SW480 (cell line): Measurements from ENCODE around the gene LACTBL1.

ENCODE experiments used
- DNase-seq: peaks from one replicate; pipeline ENCODE4 v3.0.0-alpha.2; 2016; ENCODE audit warnings: low spot score

LACTBL1 gene

DNA sequence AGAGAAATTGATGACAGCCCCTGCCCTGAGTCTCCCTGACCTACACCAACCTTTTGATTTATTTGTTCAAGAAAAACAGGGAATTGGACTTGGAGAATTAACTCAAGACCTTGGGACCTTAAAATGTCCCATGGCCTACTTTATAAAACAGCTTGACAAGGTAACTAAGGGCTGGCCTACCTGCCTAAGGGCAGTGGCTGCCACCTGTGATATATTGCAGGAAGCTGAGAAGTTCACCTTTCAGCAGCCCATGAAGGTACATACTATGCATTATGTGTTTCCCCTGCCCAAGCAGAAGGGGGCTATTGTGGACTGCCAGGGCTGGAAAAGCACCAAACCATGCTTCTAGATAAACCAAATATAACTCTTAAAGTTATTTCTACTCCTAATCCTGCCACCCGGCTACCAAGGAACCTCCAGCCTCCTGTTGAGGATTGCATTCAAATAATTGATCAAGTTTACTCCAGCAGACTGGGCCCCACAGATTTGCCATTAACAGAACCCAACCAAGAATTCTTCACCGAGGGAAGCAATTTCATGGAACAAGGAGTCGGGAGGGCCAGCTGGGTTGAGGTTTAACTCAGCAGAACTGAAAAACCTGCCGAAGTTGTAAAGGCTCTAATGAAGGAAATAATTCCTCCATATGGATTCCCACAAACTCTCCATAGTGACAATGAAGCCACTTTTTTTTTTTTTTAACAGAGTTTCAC lies 28.2 kb downstream of the LACTBL1 start:
- DNase-seq: no peak

- DNase-seq: no peak
These were observed 31.4 kb downstream of the LACTBL1 start for GRCh38 chr1:22941257-22941656.

DNA sequence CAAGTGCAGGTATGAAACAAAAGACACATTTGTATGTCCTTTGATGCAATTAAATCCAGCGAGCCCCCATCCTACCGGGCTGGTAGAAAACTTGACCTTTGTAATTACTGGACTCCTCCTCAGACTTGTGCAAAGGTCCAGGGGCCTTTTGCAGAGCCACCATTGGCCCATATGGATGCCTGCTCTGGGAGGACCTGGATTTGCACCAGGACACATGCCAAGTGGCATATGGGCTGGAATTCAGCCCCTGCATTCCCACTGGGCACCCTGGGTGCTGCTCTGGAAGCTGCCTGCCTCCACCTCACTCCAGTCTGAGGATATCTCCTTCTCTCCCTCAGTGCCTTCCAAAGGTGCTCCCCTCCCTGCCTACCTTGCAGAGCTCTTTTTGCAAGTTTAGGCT lies 36.0 kb downstream of the LACTBL1 start:
- no peak for DNase-seq

GRCh38 chr1:22935433-22935832 lies 37.2 kb downstream of the LACTBL1 start:
- DNase-seq: no peak

DNA sequence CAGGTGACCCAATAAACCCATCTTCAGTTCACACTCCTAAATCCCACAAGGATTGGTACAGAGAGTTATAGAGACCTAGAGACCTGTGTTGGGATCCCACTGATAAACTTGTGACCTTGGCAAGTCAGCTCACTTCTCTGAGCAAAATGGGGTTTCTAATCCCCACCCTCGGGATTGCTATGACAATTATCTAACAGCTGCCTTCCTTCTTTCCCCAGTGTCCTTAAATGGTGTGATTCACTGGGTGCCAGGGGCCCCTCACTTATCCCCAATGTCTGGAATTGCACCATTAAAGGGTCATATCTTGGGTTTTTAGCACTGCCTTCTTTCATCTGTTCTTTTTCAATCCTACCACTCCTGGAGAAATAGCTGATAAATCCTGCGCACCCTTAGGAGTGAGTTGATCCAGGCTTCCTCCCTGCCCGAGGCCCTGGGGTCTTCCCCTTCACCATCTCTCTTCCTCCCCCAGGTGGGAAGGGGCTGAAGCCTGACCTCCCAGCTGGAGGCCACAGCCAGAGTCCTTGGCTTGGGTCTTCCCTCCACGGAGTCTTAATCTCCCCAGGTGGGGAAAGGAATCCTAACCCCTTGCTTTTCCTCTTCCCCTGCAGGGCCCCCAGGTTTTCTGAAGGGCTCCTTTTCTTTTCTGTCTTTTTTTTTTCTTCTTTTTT lies 39.7 kb downstream of the LACTBL1 start:
- no peak for DNase-seq

- DNase-seq: peak; percentile 5
These were observed 42.3 kb downstream of the LACTBL1 start for GRCh38 chr1:22930240-22930912.

DNA sequence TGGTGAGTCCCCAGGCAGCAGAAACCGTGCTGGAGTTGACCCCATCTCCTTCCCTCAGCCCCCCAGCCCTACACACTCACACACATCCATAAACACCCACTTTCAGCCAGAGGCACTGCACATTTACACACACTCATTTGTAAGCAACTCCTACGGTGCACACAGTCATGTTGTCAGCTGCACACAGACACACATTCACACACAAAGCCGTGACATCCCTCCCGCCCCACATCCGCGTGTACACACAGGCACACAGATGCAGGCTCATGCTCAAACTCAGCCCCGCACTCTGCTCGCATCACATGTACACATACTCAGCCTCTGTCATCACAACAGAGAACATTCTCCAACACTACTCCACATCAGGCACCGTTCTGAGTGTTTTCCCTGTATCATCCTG lies 47.6 kb downstream of the LACTBL1 start:
- DNase-seq: no peak

DNA sequence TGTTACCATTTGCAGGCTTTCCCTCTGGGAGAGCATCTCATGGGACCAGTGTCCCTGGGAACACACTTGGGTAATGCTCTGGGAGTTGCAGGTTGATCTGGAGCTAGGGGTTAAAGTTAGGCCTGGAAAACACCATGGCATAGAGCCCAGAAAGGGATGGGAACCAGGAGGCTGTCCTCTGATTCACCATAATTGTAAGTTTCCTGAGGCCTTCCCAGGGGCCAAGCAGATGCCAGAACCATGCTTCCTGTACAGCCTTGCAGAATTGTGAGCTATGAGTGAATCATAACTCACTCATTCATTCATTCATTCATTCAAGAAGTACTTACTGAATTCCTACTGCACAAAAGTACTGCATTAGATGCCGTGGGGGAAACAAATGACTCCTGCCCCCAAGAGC lies 50.0 kb downstream of the LACTBL1 start:
- DNase-seq: no peak

DNA sequence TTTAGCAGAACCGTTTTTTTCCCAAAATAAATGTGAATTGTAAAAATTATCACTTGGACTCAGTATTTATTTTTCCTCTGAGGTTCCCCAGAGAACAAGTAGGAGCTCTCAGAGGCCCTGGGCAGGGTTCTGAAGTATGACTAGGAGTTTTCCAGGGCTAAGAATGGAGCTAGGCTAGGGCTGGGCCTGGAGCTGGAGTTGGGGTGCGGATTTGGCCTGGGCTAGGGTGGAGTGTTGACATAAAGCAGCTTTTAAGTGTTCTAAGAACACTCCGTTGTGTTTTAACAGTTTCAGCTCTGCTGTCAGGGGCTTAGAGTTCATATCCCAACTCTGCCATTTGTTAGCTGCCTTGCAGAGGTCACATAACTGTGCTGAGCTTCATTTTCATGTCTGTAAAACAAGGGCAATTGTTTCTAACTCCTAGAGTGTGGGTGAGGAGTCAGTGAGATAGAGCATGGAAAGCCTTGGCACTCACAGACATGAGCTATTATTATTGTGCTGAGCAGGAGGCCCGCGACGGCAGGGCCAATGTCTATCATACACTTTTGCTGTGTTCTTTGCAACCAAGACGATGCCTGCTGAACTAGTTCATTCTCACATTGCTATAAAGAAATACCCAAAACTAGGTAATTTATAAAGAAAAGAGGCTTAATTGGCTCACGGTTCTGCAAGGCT lies 51.1 kb downstream of the LACTBL1 start:
- DNase-seq: no peak

- no peak for DNase-seq
These were observed 51.8 kb downstream of the LACTBL1 start for GRCh38 chr1:22920734-22921451.

DNA sequence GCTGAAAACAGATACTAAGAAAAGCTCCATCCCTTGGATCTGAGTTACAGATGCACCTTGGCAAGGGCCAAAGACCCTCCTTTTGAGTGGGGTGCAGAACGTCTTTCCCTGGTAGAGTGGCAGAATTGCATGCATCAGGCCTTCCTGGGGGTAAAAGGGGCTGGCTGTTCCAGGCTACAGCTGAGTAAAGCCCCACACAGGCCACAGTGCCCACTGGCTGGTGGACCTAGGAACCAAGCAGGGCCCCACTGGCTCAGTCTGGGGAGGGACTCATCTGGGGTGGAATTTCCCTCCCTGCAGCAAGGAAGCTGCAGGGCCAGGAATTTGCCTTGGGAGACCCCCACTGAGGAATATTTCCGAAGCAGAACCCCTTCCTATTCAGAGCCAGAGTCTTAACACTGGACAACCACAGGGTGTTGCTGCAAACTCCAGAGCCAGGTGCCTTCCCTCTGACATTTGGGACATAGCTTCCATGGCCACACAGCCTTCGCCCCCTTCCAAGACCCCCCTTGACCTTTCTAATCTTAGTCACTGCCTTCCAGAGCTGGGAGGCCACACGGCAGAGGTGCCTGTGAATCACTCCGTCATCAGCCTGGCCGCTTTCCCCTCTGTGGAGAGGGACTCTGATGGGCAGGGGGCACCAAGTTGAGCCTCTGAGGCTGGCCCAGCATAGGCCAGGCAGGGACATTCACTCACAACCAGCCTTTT lies 52.5 kb downstream of the LACTBL1 start:
- no peak for DNase-seq

DNA sequence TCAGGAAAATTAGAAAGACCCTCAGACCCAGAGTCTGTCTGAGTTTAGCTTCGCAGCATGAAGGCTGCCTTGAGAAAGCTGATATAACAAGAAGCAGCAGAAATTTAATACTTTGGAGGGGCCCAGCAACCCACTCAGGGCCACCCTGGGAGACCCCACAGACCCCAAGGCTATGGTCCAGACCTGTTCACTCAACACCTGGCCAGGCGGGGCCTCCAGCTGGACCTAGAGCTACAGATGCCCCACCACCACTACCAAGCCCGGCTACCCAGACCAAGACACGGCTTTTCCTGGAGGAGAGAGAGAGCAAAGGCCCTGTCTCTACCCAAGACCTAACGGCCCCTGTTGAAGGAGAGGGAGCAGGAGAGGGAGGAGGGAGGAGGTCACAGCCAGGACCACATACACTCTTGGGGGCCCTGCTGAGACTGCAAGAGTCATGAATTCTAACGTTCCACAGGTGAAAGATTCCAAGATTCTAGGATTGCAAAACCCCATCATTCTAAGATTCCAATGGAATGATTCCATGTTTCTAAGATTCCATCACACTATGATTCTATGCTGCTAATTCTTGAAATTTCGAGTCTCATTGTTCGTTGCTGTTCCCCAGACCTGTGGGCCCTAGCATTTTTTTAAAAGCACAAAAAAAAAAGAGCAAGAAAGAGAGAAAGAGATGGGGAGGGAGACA lies 53.2 kb downstream of the LACTBL1 start:
- no peak for DNase-seq

DNA sequence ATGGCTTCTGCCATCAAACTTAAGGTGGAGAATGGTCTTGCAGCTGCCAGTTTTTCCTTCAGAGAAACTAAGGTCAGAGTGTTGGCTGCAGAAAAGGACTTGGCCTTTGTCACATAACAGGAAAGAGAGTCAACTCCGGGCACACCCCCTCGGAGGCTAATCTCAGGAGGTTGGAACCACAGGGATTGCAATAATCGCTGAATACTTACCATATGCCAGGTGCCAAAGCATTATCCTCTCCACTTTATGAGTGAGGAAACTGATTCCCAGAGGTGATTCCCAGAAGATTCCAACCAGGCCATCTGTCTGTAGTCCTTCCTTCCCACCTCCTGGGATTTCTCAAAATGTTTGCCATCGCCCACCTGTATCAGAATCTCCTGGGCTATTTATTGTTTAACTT lies 54.0 kb downstream of the LACTBL1 start:
- no peak for DNase-seq

- DNase-seq: no peak
These were observed 54.7 kb downstream of the LACTBL1 start for GRCh38 chr1:22917989-22918388.

DNA sequence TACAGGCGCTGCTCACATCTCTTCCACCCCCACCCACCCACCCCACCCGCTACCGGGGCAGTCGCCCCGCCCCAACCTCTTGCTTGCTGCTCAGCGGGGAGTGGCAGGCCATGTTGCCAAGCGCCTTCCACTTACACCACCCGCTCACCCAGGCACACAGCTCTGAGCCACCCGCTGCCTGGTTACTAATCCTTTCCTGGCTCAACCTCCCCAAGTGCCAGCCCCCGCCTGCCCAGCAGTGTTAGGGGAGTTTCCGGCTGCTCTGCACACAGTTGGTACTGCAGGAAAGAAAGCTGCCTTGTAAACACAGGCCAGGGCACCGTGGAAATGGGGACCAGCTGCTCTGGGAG lies 56.2 kb downstream of the LACTBL1 start:
- no peak for DNase-seq

DNA sequence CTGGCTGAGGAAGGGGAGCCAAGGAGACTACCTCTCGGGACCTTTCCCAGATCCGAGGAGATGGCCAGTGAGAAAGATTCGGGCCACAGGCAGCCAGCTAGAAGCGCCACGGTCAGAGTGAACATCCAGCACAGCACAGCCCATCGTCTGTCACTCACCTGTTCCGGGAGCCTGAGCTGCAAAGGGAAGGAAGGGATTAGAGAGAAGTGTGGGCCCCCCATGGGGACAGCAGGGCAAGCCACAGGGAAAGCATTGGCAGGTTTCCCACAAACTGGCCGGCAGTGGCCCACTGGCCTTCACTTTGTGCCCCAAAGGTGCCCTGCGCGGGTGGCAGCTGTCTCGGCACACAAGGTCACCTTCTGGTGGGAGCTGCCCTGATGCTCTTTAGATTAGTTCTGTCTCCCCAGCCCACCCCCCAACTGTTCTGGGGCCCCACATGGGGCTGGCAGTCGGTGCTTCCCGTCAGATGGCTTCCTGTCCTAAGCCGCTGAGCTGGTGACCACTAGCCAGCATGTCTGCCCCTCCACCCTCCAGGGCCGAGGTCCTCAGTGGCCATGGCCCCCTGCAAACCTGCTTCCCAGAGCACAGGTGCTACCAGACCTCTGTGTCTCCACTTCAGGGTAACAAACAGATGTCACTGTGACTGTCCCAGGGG lies 56.7 kb downstream of the LACTBL1 start:
- no peak for DNase-seq

DNA sequence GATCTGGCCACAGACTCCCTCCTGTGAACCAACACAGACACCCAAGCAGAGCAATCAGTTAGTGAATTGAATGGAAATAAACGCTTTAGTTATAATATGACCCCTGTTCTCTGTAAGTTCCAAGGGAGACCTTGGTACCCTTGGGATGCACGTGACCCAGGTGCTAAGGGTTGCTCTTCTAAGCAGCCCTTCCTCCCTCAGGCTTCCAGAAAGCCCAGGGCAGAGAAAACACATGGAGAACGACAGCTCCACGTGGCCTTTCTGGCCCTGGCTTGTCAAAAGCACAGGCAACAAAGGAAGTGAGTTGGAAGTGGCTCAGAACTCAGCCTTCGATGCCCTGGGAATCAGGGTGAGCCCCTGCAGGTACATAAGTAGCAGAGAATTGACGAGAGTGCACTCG lies 57.4 kb downstream of the LACTBL1 start:
- DNase-seq: no peak

GRCh38 chr1:22914633-22915217 lies 57.9 kb downstream of the LACTBL1 start:
- DNase-seq: no peak

GRCh38 chr1:22914156-22914555 lies 58.5 kb downstream of the LACTBL1 start:
- DNase-seq: no peak
